Smooth muscle cell (in vitro differentiated cells): ENCODE measurements around the gene TMEM175. TPM values are rescaled to one million over a fixed set of nuclear protein-coding genes. Genes with fewer than 3 reads are reported as not detected.

ENCODE experiments used
- DNase-seq: peaks from one replicate; lab custom pipeline; 2025; ENCODE audit not compliant: unreplicated experiment; lab: John Stamatoyannopoulos, UW
- H2AFZ ChIP-seq: fragments of 200-600 bp; sonication (generic); 2 replicates; pipeline ENCODE4 v1.6.0; 2016; ENCODE audit warnings: antibody characterized with exemption, low read depth, mild to moderate bottlenecking
- H3F3A ChIP-seq: fragments of 200-600 bp; sonication (generic); 2 replicates; pipeline ENCODE4 v1.6.0; 2017; ENCODE audit warnings: antibody characterized with exemption, low read depth
- H3K27ac ChIP-seq: fragments of 200-600 bp; sonication (generic); 2 replicates; pipeline ENCODE4 v1.5.1; 2016; ENCODE audit warnings: low read depth, mild to moderate bottlenecking
- H3K27me3 ChIP-seq: fragments of 200-600 bp; sonication (generic); 2 replicates; pipeline ENCODE4 v1.6.1; 2016; ENCODE audit warnings: low read depth, mild to moderate bottlenecking
- H3K36me3 ChIP-seq: fragments of 200-600 bp; sonication (generic); 2 replicates; pipeline ENCODE4 v1.5.1; 2016; ENCODE audit warnings: low read depth
- H3K4me1 ChIP-seq: fragments of 200-600 bp; sonication (generic); 2 replicates; pipeline ENCODE4 v1.5.1; 2016; ENCODE audit warnings: low read depth
- H3K4me2 ChIP-seq: fragments of 200-600 bp; sonication (generic); 2 replicates; pipeline ENCODE4 v1.6.0; 2016; ENCODE audit warnings: mild to moderate bottlenecking
- H3K4me3 ChIP-seq: fragments of 200-600 bp; sonication (generic); 2 replicates; pipeline ENCODE4 v1.5.1; 2016; ENCODE audit warnings: mild to moderate bottlenecking
- H3K79me2 ChIP-seq: fragments of 200-600 bp; sonication (generic); 2 replicates; pipeline ENCODE4 v1.6.0; 2016; ENCODE audit warnings: low read depth, mild to moderate bottlenecking
- H3K9ac ChIP-seq: fragments of 200-600 bp; sonication (generic); 2 replicates; pipeline ENCODE4 v1.6.0; 2016; ENCODE audit warnings: low read depth
- H3K9me3 ChIP-seq: fragments of 200-600 bp; sonication (generic); replicated peaks from 2 replicates; pipeline ENCODE4 v1.5.1; 2016; ENCODE audit warnings: low read depth
- H4K20me1 ChIP-seq: fragments of 200-600 bp; sonication (generic); 2 replicates; pipeline ENCODE4 v1.6.0; 2016; ENCODE audit warnings: low read depth
- WGBS: methylation state at CpG from one replicate; pipeline ENCODE4 v1.1.7; 2016; ENCODE audit warnings: low lambda C conversion rate; 5-methylcytosine and 5-hydroxymethylcytosine counted together
- polyA plus RNA-seq: library from polyadenylated mRNA; unstranded; fragments of >200 nt; fragmentation: Nextera tagmentation; extraction: Ambion mirVana; gene quantifications from 2 replicates; pipeline ENCODE4 v1.2.1, GENCODE V29; 2016
- total RNA-seq: library from RNA; depleted of rRNA; stranded (reverse); fragments of >200 nt; gene quantifications from 2 replicates; pipeline ENCODE4 v1.2.3, GENCODE V29; 2014
- TF ChIP-seq, protein P1 (sequence below): fragments of 200-600 bp; sonication (generic); IDR thresholded peaks from 2 replicates; pipeline ENCODE4 v1.5.1; 2017; ENCODE audit warnings: borderline replicate concordance, mild to moderate bottlenecking, antibody characterized with exemption; ENCODE audit not compliant: insufficient read depth, poor library complexity, severe bottlenecking

TMEM175 gene
- total and polyA plus RNA-seq, 2 experiments from 2014 or later: 20.6 to 27.6 TPM

DNA sequence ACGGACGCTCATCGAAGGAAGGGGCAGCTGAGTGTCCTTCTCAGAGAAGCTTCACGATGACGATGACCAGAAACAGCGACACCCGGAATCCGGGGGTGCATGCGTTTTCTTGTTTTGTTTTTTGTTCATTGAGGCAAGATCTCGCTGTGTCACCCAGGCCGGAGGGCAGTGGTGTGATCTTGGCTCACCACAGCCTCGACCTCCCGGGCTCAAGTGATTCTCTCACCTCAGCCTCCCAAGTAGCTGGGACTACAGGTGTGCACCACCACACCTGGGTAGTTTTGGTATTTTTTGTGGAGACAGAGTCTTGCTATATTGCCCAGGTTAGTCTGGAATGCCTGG lies 21.3 kb downstream of the TMEM175 start:
- no peaks in the 10 kb centered on the region for H3K9me3 ChIP-seq
- no peak for DNase-seq
- no peaks in the 10 kb centered on the region for H3K4me1 ChIP-seq
- H3K27ac ChIP-seq: no peak overlapping the region
- no peaks in the 10 kb centered on the region for H3K36me3 ChIP-seq
- WGBS: 98% methylated on average over 12 of the region's 13 CpGs
- TF ChIP-seq, protein P1, sequence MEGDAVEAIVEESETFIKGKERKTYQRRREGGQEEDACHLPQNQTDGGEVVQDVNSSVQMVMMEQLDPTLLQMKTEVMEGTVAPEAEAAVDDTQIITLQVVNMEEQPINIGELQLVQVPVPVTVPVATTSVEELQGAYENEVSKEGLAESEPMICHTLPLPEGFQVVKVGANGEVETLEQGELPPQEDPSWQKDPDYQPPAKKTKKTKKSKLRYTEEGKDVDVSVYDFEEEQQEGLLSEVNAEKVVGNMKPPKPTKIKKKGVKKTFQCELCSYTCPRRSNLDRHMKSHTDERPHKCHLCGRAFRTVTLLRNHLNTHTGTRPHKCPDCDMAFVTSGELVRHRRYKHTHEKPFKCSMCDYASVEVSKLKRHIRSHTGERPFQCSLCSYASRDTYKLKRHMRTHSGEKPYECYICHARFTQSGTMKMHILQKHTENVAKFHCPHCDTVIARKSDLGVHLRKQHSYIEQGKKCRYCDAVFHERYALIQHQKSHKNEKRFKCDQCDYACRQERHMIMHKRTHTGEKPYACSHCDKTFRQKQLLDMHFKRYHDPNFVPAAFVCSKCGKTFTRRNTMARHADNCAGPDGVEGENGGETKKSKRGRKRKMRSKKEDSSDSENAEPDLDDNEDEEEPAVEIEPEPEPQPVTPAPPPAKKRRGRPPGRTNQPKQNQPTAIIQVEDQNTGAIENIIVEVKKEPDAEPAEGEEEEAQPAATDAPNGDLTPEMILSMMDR: no peak
- no peak overlapping the region for H3K9ac ChIP-seq
- no peaks in the 10 kb centered on the region for H4K20me1 ChIP-seq
- H3K27me3 ChIP-seq: no peaks in the 10 kb centered on the region
- H3K4me3 ChIP-seq: no peak overlapping the region
- H3K79me2 ChIP-seq: no peaks in the 10 kb centered on the region
- H3K4me2 ChIP-seq: no peak overlapping the region
- H2AFZ ChIP-seq: no peak overlapping the region
- no peaks in the 10 kb centered on the region for H3F3A ChIP-seq

DNA sequence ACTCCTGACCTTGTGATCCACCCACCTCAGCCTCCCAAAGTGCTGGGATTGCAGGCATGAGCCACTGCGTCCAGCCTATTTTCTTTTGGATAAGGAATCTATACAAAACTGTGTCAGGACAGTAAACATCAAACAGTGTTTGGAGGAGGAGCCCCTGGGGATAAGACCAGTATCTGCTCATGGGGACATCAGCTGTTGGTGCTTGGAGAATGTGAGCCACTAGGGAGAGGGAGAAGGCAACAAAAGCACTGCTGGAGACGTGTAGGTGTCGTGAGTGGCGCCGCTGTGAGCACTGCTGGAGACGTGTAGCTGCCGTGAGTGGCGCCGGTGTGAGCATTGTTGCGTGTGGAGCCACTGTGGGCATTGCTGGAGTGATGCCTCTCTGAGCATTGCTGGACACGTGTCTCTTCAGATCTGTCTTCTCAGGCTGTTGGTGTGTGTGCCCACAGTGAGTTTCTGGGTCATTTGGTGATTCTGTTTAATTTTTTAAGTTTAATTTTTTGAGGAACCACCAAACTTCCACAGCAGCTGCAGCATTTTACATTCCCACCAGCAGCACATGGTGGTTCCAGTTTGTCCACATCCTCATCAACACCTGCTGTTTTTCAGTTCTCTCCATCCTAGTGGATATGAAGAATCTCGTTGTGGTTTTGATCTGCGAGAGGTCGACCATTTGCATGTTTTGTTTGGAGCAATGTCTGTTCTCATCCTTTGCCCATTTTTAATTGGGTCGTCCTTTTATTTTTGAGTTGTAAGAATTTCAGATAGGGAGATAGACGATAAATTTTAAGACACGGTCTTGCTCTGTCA lies 22.2 kb downstream of the TMEM175 start:
- H3K27ac ChIP-seq: no peak overlapping the region
- DNase-seq: no peak
- H3K4me1 ChIP-seq: no peaks in the 10 kb centered on the region
- H3K9me3 ChIP-seq: no peaks in the 10 kb centered on the region
- no peak overlapping the region for H3K4me3 ChIP-seq
- no peaks in the 10 kb centered on the region for H3K36me3 ChIP-seq
- H4K20me1 ChIP-seq: no peaks in the 10 kb centered on the region
- TF ChIP-seq, protein P1: no peak
- H3K4me2 ChIP-seq: no peak overlapping the region
- 94% methylated on average over 16 of the region's 17 CpGs for WGBS
- H3K9ac ChIP-seq: no peak overlapping the region
- no peaks in the 10 kb centered on the region for H3F3A ChIP-seq
- H3K79me2 ChIP-seq: no peaks in the 10 kb centered on the region
- no peaks in the 10 kb centered on the region for H3K27me3 ChIP-seq
- H2AFZ ChIP-seq: no peak overlapping the region

DNA sequence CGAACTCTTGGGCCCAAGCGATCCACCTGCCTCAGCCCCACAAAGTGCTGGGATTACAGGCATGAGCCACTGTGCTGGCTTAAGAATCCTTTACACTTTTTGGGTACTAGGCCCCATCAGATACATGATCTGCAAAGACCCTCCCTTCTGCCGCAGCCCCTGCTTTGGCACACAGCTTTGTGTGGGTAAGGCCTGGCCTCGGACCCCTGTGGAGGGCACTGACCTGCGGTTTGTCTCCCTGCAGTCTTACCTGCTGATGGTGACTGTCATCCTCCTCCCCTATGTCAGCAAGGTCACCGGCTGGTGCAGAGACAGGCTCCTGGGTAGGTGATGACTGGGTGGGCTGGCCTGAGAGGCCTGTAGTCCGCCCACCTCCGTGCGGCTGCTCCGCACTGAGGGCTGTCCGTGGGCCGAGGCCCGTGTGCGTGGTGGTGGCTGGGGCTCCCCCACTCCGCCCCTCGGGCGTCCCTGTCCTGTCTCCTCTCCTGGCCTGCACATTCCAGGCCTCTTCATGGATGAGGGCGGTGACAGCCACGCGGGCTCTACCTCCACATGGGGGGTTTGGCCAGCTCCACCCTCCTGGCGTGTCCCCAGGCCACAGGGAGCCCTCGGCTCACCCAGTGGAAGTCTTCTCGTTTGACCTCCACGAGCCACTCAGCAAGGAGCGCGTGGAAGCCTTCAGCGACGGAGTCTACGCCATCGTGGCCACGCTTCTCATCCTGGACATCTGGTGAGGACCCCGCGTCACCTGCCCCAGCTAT lies 23.1 kb downstream of the TMEM175 start:
- no peaks in the 10 kb centered on the region for H3K79me2 ChIP-seq
- H3K27me3 ChIP-seq: no peaks in the 10 kb centered on the region
- H3F3A ChIP-seq: no peaks in the 10 kb centered on the region
- DNase-seq: no peak
- H3K4me2 ChIP-seq: no peak overlapping the region
- TF ChIP-seq, protein P1: no peak
- no peaks in the 10 kb centered on the region for H3K4me1 ChIP-seq
- H3K4me3 ChIP-seq: no peak overlapping the region
- no peak overlapping the region for H3K27ac ChIP-seq
- no peak overlapping the region for H2AFZ ChIP-seq
- 96% methylated on average over 33 of the region's 33 CpGs for WGBS
- H4K20me1 ChIP-seq: no peaks in the 10 kb centered on the region
- H3K9me3 ChIP-seq: no peaks in the 10 kb centered on the region
- H3K36me3 ChIP-seq: no peaks in the 10 kb centered on the region
- H3K9ac ChIP-seq: no peak overlapping the region
